Measurements from ENCODE around the gene NECTIN4. TPM values are rescaled to one million over a fixed set of nuclear protein-coding genes. Genes with fewer than 3 reads are reported as not detected.

Gene NECTIN4
- total and polyA plus RNA-seq, 2 of the 8 experiments (the other 6 are each of a cell fraction or from before 2014, with no cell fraction given) = 0.19 to 0.71 TPM

DNA sequence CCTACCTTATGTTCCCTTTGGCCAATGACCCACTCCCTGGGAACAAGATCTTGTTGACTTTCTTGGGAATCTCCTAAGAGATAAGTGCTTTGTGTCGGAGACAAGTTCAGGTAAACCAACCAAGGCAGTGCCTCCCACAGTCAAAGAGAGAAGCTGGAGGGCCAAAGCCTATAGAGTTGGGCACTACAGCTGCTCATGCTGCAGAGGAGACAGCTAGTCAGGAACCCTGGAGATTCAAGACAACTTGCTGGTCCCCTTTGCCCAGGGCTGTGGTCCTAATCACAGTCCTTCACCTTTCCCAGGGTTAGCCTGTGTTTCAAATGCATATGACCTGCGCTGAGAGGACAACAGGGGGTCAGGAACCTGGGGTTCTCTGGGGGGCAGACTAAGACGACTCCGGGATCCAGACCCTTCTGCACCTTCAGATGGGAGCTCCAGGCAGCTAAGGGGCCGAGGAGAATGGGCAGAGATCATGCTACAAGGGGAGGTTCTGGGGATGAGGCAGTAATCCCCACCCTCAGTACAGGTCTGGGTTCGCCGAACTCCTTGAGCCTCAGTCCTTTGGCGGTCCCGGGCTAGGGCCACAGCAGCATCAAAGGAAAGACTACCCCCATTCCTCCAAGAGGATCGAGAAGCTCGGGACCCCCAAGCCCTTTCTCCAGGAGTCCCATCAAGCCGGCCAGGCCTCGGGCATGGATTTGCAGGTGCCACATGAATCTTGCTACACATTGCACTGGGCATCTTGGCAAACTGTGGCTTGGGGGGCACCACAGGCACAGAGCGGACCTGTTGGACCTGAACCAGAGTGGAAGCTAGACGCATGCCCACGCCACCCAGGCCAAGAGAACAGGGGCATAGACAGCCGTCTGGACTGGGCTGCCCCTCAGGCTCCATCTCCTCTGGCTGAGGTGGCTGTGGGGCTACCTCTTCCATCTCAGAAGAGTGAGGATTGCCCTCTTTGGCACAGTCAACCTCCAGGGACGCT, 41.6 kb downstream of the NECTIN4 start:
- Histone ChIP-seq H3K27me3 (replicated peaks in 1 of 4; ENCODE audit: control insufficient read depth in 3 of 4, extremely low read depth in 1 of 4, insufficient read depth in 3 of 4, low read length in 3 of 4) (peaks cover 0 to 17% (median 8%) of the 10 kb centered on the region in 4 experiments; a peak in 6 of 7 replicates), H2BK20ac (ENCODE audit: low read length) (no peak overlapping the region), H3K79me1 (ENCODE audit: low read depth, low read length) (peaks cover 7% of the 10 kb centered on the region), H2BK120ac (replicated peaks; ENCODE audit: low read depth, low read length) (no peak overlapping the region), H3K4ac (replicated peaks; ENCODE audit: insufficient read length, low read depth, low read length) (no peak overlapping the region), H4K5ac (ENCODE audit: insufficient read length, low read depth, low read length) (no peak overlapping the region), H4K20me1 (replicated peaks in 1 of 2; ENCODE audit: control insufficient read depth in 1 of 2, insufficient read depth in 2 of 2, low read length in 2 of 2) (no peaks in the 10 kb centered on the region), H3K4me2 (ENCODE audit: insufficient read depth in 1 of 2, low read depth in 2 of 2, low read length in 2 of 2) (no peak overlapping the region), H2AFZ (ENCODE audit: low read length) (no peak overlapping the region), H4K91ac (replicated peaks; ENCODE audit: insufficient read length, low read length) (no peak overlapping the region), H3K23me2 (ENCODE audit: low read depth, low read length) (peaks cover 7% of the 10 kb centered on the region), H3K9me3 (ENCODE audit: insufficient read depth in 2 of 2, low read depth in 1 of 2, low read length in 1 of 2) (peaks cover 0 to 12% of the 10 kb centered on the region in 2 experiments; a peak in 1 of 4 replicates), H3K4me3 (ENCODE audit: extremely low read depth in 1 of 4, insufficient read depth in 2 of 4, low read depth in 3 of 4, low read length in 4 of 4) (no peak overlapping the region; a peak in 2 of 8 replicates), H3K36me3 (ENCODE audit: control insufficient read depth in 2 of 4, insufficient read depth in 4 of 4, low read length in 3 of 4) (peaks cover under 1 to 4% (median 2%) of the 10 kb centered on the region in 4 experiments; a peak in 5 of 8 replicates), H3K79me2 (ENCODE audit: control insufficient read depth in 1 of 2, insufficient read depth in 2 of 2, low read length in 2 of 2) (peaks cover 0 to 19% of the 10 kb centered on the region in 2 experiments; a peak in 2 of 4 replicates), H2BK5ac (ENCODE audit: low read depth, low read length) (no peak overlapping the region), H3K56ac (replicated peaks; ENCODE audit: insufficient read length, low read depth, low read length) (no peak overlapping the region), H3K18ac (ENCODE audit: extremely low read depth, low read length) (no peak overlapping the region), H3K23ac (ENCODE audit: insufficient read length) (no peak overlapping the region), H3K27ac (ENCODE audit: low read depth, low read length) (no peak overlapping the region), H3K14ac (ENCODE audit: insufficient read length) (no peak overlapping the region), H2AK5ac (ENCODE audit: low read depth, low read length) (no peak overlapping the region), H2BK12ac (ENCODE audit: low read depth, low read length) (no peak overlapping the region), H4K8ac (ENCODE audit: extremely low read depth, insufficient read depth, low read length) (no peak overlapping the region), H3K4me1 (replicated peaks in 1 of 4; ENCODE audit: control insufficient read depth in 3 of 4, insufficient read depth in 4 of 4, low read length in 3 of 4) (peaks cover 0 to 4% (median 1%) of the 10 kb centered on the region in 4 experiments; a peak in 2 of 7 replicates), H3K9ac (replicated peaks in 1 of 4; ENCODE audit: extremely low read depth in 1 of 4, low read depth in 3 of 4, low read length in 3 of 4) (no peak overlapping the region), H2BK15ac (ENCODE audit: low read length) (no peak overlapping the region)
- FAIRE-seq = no peak
- DNase-seq (ENCODE audit: low read depth in 1 of 2, low spot score in 2 of 2) = no peak
- no peak for TF ChIP-seq ASH2L (IDR thresholded peaks at IDR 0.05; ENCODE audit: low read length)
- TF ChIP-seq GABPA (IDR thresholded peaks at IDR 0.05; ENCODE audit: borderline replicate concordance, insufficient read depth, low read length) = no peak
- TF ChIP-seq TAF1 (IDR thresholded peaks at IDR 0.05; ENCODE audit: low read depth, low read length) = no peak
- TF ChIP-seq SP2 (IDR thresholded peaks at IDR 0.05; ENCODE audit: low read length) = no peak
- WGBS, 2 experiments (ENCODE audit: extremely low coverage in 1 of 2, insufficient coverage in 1 of 2, insufficient read length in 1 of 2, insufficient replicate concordance in 2 of 2, low coverage in 1 of 2, low lambda C conversion rate in 2 of 2, missing lambda C conversion rate in 1 of 2) = 96% methylated on average over 18 of the region's 18 CpGs; no CpG with 5 or more reads in 1 of the 2 experiments
- ChIA-PET CTCF (ENCODE audit: partially characterized antibody) (interaction anchor here (0.5 to 4.1 kb wide), 4 partner anchors 36 to 57 kb away, joined by 3 to 26 read pairs (median 7); partner anchors contain the start of gene KLHDC9), POLR2A (ENCODE audit: partially characterized antibody) (interaction anchor here (1.1 to 4.0 kb wide), 8 partner anchors 9 to 86 kb away, joined by 3 to 28 read pairs (median 10); partner anchors contain the start of genes DEDD, F11R, KLHDC9 and TSTD1)
